Lower leg skin (tissue), 3 donors: ENCODE measurements around the gene WFDC1.

Experiments
- POLR2A ChIP-seq, 2 donors: fragments of 450-650 bp; IDR thresholded peaks; one replicate each; pipeline ENCODE4 v1.6.1; 2016 to 2017; ENCODE audit warnings: antibody characterized with exemption in 2 of 2, mild to moderate bottlenecking in 1 of 2, moderate library complexity in 1 of 2
- TF ChIP-seq, protein P1 (sequence below), 3 donors: fragments of 450-650 bp; IDR thresholded peaks; one replicate each; pipeline ENCODE4 v1.5.1; 2016; ENCODE audit warnings: antibody characterized with exemption in 3 of 3, mild to moderate bottlenecking in 3 of 3, moderate library complexity in 2 of 3

- TF ChIP-seq, protein P1, sequence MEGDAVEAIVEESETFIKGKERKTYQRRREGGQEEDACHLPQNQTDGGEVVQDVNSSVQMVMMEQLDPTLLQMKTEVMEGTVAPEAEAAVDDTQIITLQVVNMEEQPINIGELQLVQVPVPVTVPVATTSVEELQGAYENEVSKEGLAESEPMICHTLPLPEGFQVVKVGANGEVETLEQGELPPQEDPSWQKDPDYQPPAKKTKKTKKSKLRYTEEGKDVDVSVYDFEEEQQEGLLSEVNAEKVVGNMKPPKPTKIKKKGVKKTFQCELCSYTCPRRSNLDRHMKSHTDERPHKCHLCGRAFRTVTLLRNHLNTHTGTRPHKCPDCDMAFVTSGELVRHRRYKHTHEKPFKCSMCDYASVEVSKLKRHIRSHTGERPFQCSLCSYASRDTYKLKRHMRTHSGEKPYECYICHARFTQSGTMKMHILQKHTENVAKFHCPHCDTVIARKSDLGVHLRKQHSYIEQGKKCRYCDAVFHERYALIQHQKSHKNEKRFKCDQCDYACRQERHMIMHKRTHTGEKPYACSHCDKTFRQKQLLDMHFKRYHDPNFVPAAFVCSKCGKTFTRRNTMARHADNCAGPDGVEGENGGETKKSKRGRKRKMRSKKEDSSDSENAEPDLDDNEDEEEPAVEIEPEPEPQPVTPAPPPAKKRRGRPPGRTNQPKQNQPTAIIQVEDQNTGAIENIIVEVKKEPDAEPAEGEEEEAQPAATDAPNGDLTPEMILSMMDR (IDR thresholded peaks at IDR 0.05): no peak
- TF ChIP-seq POLR2A (IDR thresholded peaks at IDR 0.05): no peak
Measured at GRCh38 chr16:84294117-84294516, 561 bp upstream of the WFDC1 start.
